Measurements from ENCODE around the gene ZNF157.

- no peak for TF ChIP-seq RARB (CRISPR knock-in tag; IDR thresholded peaks at IDR 0.05)
- no peak for TF ChIP-seq PATZ1 (CRISPR knock-in tag; IDR thresholded peaks at IDR 0.05; ENCODE audit: borderline replicate concordance)
- no peak for TF ChIP-seq POU6F1 (CRISPR knock-in tag; IDR thresholded peaks at IDR 0.05; ENCODE audit: borderline replicate concordance, low read depth)
- no peak for TF ChIP-seq ZNF8 (CRISPR knock-in tag; IDR thresholded peaks at IDR 0.05)
Measured at GRCh38 chrX:47452112-47452511, 81.7 kb downstream of the ZNF157 start.
